WERI-Rb-1 (cell line): Measurements from ENCODE around the gene TNFRSF14.

Source experiments
- DNase-seq: peaks from one replicate; pipeline ENCODE4 v3.0.0-alpha.2; 2020
- H3K27ac ChIP-seq: fragments of 250-450 bp; sonication (Bioruptor Pico); 2 replicates; pipeline ENCODE4 v1.5.1; 2020; ENCODE audit warnings: mild to moderate bottlenecking, moderate library complexity
- H3K27me3 ChIP-seq: fragments of 250-450 bp; sonication (Bioruptor Pico); 2 replicates; pipeline ENCODE4 v1.5.1; 2021; ENCODE audit warnings: mild to moderate bottlenecking, low read depth, moderate library complexity; ENCODE audit not compliant: insufficient read depth, severe bottlenecking
- H3K36me3 ChIP-seq: fragments of 250-450 bp; sonication (Bioruptor Pico); 2 replicates; pipeline ENCODE4 v1.5.1; 2020; ENCODE audit warnings: mild to moderate bottlenecking, moderate library complexity
- H3K4me3 ChIP-seq: 2 replicates; pipeline ENCODE4 v1.5.1; 2011; ENCODE audit warnings: low read depth, mild to moderate bottlenecking, control low read depth, low read length
- H3K9me3 ChIP-seq: fragments of 250-450 bp; sonication (Bioruptor Pico); 2 replicates; pipeline ENCODE4 v1.5.1; 2021; ENCODE audit warnings: mild to moderate bottlenecking, moderate library complexity; ENCODE audit not compliant: severe bottlenecking
- CTCF ChIP-seq: IDR thresholded peaks from 2 replicates; pipeline ENCODE4 v1.5.1; 2011; ENCODE audit warnings: low read depth, mild to moderate bottlenecking, control low read depth, inconsistent platforms, low read length

TNFRSF14 gene

DNA sequence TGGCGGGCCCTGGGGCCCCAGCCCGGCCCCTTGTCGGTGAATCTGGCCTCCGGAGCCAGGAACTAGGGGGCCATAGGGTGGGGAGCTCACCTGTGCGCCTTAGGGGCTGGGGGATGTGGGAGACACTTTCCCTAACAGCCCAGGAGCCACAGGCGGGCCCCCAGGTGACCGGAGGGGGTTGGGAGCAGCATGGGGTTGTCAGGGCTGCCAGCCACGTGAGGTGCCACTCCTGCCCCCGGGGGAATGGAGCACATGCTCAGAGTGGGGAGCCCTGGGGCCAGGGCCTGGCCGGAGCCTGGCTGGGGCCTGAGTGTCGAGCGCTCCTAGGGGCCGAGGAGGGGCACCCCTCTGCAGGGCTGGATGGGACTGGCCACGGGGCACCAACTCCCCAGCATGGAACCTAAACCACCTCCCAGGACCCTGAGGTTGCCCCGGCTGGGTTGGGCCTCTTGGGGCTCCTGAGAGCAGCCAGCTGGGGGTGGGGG lies 50.3 kb downstream of the TNFRSF14 start:
- no peak for DNase-seq
- TF ChIP-seq CTCF = no peak
- no peaks in the 10 kb centered on the region for H3K9me3 ChIP-seq

DNA sequence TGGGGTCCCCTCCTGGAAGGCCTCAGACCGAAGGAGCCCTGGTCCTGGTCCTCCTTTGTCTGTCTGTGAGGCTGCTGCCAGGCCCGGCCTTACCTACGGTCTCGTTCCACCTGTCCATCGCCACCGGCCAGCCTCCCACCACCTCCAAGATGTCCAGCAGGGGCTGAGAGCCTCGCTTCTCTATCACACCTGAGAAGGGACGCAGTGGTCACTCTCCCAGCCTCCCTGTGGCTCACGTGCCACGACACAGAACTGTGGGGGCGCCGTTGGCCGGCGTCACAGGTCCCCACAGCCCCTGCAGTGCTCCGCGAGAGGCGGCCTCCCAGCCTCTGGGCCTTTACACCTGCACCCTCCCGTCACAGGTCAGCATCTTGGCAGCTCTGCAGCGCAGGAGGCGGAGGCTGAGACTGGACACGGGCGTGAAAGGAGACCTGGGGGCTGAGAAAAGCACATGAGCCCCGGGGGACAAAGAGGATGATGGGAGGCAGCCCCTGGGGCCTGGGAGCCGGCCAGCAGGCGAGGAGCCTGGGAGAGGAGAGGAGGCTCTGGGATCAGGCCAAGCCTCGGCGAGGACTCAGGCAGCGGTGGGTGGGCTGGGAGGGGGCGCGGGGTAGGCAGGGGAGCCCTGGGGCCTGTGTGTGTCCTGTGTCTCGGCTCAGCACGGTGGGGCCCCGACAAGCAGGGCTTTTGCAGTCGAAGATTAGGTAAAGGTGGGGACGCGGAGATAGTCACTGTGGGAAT lies 50.9 kb downstream of the TNFRSF14 start:
- H3K27me3 ChIP-seq = peaks cover 50% of the 10 kb centered on the region
- no peak overlapping the region for H3K27ac ChIP-seq
- DNase-seq = no peak
- H3K4me3 ChIP-seq = no peak overlapping the region
- no peaks in the 10 kb centered on the region for H3K9me3 ChIP-seq
- no peaks in the 10 kb centered on the region for H3K36me3 ChIP-seq
- no peak for TF ChIP-seq CTCF

More for the DNA sequence above, 50.3 kb downstream of the TNFRSF14 start:
- Histone ChIP-seq H3K27ac (no peak overlapping the region), H3K4me3 (no peak overlapping the region), H3K27me3 (peaks cover 49% of the 10 kb centered on the region), H3K36me3 (no peaks in the 10 kb centered on the region)

- Histone ChIP-seq H3K27ac (no peak overlapping the region), H3K36me3 (no peaks in the 10 kb centered on the region), H3K9me3 (no peaks in the 10 kb centered on the region), H3K27me3 (peaks cover 50% of the 10 kb centered on the region), H3K4me3 (no peak overlapping the region)
- TF ChIP-seq CTCF = no peak
- DNase-seq = no peak
Measured at GRCh38 chr1:2607641-2608091, 51.5 kb downstream of the TNFRSF14 start.

GRCh38 chr1:2609319-2610035 lies 53.3 kb downstream of the TNFRSF14 start:
- no peak overlapping the region for H3K27ac ChIP-seq
- no peak for TF ChIP-seq CTCF
- peaks cover 52% of the 10 kb centered on the region for H3K27me3 ChIP-seq
- no peak for DNase-seq
- H3K36me3 ChIP-seq = no peaks in the 10 kb centered on the region
- peaks cover 9% of the 10 kb centered on the region for H3K9me3 ChIP-seq
- H3K4me3 ChIP-seq = no peak overlapping the region

DNA sequence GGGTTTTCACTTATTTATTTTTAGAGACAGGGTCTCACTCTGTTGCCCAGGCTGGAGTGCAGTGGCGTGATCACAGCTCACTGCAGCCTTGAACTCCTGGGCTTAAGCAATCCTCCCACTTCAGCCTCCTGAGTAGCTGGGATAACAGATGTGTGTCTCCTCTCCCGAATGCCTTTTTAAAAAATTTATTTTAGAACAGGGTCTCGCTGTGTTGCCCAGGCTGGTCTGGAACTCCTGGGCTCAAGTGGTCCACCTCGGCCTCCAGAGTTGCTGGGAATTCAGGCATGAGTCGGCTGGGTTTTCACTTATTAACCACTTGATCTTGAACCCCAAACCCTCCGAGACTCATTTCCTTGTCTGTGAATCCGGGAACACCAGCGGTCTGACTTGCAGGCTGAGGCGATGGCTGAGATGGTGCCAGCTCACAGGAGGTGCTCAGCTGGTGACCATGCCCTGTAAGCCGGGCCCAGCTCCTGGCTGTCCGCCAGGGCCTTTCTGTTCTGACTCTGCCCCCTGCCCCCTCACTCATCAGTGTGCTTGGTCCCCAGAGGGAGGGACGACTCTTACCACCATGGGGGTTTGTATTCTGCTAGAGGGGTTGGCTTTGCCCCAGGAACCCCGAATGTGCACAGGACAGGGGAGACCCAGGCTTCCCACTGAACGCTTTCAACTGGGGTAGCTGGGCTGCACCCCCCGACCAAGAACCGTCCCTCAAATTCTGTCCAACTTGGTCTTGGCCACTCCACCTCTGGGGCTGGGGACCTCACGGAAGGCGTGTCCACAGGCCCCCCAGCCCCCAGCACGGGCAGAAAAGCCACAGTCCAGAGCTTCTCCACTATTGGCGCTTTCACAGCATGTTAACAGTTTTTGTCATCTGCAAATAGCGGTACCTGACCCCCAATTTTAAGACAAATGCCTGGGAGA lies 54.1 kb downstream of the TNFRSF14 start:
- Histone ChIP-seq H3K27me3 (peaks cover 53% of the 10 kb centered on the region), H3K27ac (no peak overlapping the region)
- TF ChIP-seq CTCF = no peak

More for the DNA sequence above, 54.1 kb downstream of the TNFRSF14 start:
- no peak for DNase-seq
- H3K9me3 ChIP-seq = peaks cover 13% of the 10 kb centered on the region
- no peak overlapping the region for H3K4me3 ChIP-seq
- no peaks in the 10 kb centered on the region for H3K36me3 ChIP-seq
